SU-DHL-6 (cell line): Measurements from ENCODE around the gene CLDN4.

Experiments used
- CTCF ChIP-seq: fragments of 200-600 bp; sonication (generic); IDR thresholded peaks from one replicate; pipeline ENCODE4 v1.5.1; 2017; ENCODE audit warnings: antibody characterized with exemption, mild to moderate bottlenecking, low read length, moderate library complexity; ENCODE audit not compliant: insufficient read depth, poor library complexity, severe bottlenecking
- EZH2phosphoT487 ChIP-seq: fragments of 200-600 bp; sonication (generic), shearing (Covaris generic); conservative IDR thresholded peaks from 2 replicates; pipeline ENCODE4 v1.6.1; 2018; ENCODE audit warnings: mild to moderate bottlenecking, antibody characterized with exemption, low read length, moderate library complexity, mixed read lengths

- TF ChIP-seq CTCF: no peak
- no peak for TF ChIP-seq EZH2phosphoT487
Measured at GRCh38 chr7:73829505-73829904, 1.3 kb upstream of the CLDN4 start.
